CD4-positive, alpha-beta T cell treated with Interleukin-12 subunit alpha and Interleukin-12 subunit beta, for 1 hour (primary cell): ENCODE results near the gene PTPRM.

Source experiments
- DNase-seq: peaks from one replicate; pipeline ENCODE4 v3.0.0-alpha.2; 2020

Gene PTPRM

DNA sequence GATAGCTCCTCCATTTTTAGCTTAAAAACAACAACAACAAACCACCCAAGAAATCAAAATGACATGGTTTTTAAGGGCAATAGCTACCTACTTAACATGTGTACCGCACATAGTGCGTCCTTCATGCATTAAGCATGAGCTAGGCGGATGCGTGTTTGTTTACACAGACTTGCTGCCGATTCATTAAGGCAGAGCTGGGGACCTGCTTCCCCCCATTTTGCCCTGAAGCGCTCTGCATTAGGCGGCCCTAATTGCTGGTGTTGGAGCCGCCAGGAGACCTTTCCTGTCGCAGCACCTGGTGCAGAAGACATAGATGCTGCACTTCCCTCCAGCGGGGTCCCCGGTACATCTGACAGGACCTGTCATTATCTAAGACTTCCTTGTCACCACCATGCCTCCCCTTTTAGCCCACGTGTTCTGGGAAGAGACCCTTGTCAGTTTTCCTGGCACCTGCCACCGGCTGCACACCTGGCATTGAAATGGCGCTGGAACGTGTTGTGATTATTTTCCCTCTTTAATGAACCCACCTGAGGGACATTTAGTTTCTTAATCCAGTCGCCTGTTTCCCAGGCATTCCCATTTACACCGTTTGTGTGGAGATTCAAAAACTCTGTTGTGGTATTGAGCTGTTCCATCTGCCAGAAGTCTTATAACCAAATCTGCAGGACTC lies 781.1 kb downstream of the PTPRM start:
- no peak for DNase-seq

DNA sequence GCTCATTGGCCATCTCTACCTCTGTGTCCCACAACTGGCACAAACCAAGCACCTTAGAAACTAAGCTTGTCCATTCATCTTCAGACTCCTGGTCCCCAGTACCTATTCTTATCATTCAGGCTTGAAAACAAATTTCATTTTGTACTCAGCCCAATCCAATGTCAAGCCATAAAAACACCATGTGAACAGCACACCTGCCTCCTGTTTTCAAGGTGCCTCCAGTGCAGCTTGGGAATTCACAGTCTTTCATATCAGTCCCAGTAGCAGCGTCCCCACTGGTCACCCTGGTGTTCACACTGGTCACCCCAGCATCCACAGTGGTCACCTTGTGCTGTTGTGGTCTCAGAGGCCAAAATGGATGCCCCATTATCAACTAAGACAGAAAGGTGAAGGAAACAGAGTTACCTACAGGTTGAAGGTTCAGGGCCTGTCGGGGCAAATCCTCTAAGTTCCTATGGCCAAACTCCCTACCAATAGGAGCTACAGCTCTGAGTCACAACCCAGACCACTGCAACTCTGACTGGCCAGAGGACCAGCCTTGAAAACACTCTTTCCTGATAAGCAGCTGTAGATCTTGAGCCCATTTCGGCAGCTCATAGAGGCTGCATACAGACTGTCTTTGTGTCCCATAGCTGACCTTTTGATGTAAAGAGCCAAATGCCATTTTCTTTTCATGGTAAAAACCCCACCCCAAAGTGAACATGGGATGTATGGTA lies 782.6 kb downstream of the PTPRM start:
- DNase-seq: no peak

DNA sequence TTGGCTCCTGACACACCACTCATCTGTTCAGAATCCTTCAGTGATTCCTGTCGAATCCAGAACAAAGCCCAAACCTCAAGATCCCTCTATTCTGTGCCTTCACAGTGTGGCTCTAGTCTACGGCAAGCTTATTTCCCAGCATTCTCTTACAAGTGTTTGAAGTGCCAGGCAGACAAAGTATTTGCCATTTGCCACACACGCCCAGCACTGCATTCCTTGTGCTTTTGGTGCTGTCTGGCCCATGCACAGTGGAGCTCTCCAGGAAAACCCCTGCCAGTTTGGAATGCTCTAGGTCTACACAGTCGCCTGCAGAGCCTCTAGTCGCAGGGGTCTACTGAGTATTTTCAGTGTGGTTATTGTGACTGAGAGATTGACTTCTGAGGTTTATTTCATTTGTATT lies 783.5 kb downstream of the PTPRM start:
- DNase-seq: no peak

DNA sequence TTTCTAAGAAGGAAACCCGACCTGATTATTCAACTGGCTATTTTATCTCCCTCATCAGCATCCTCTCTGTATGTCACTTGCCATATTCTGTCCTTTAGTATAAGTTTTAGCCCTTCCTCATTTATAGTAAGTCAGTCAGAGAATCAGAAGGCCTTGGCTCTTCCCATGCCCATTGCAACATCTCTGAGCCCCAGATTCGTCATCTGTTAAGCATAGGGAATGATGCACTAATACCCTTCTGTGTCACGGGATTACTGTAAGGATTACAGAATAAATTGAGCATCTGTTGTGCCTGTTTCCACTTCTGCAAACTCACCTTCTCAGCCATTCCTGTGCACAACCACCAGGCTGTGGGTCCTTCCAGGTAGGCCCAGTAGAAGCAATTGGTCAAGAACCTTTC lies 784.0 kb downstream of the PTPRM start:
- DNase-seq: no peak

DNA sequence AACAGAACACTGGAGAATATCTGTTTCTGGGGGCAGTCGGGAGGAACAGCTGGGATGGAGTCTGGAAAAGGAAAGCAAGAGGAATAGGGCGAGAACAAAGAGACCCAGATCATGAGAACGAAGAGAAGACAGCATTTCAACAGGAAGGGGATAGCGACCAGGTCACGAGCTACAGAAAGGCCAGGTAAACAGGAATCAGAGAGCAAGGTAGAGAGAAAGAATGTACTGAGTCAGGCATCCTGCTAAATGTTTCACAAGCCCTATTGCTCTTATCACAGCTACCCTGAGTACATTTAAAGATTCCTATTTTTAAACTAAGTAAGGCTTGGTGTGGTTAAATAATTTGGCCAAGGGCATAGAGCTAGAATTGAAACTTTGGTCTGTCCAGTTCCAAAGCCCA lies 787.2 kb downstream of the PTPRM start:
- DNase-seq: no peak

DNA sequence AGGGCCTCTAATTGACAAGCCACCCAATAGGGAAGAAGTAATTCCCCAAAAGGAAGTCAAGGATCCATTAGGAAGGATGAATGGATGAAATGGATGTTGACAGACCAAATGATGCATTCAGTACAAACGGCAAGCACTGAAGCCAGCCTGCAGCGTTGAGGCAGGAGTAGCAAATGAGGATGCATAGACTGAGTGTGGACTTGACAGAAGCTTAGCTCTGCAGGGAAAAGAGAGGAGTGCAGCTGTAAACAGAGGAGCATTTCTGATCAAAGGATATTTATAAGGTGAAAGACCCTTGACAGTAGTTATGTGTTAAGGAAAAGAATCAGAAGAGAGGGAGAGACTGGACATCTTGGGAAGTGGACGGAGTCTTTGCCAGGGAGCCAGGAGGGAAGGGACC lies 788.9 kb downstream of the PTPRM start:
- DNase-seq: no peak

DNA sequence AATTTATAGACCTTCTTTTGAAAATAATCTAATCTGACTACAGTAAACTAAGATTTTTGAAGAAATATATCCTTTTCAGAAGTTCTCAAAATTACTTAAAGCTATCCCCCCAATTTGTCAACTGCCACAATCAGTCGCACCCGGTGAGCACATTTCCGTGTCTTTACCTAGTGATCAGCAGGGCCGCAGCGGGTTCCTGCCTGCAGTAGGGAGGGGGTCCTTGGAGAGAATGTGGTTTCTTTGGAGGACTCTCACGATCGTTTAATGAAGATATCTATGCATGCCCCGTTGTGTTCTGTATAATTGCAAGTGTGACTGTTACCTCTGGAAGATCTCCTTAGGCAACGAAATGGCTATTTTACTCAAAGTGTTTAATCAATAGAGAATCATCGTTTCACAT lies 790.2 kb downstream of the PTPRM start:
- no peak for DNase-seq

DNA sequence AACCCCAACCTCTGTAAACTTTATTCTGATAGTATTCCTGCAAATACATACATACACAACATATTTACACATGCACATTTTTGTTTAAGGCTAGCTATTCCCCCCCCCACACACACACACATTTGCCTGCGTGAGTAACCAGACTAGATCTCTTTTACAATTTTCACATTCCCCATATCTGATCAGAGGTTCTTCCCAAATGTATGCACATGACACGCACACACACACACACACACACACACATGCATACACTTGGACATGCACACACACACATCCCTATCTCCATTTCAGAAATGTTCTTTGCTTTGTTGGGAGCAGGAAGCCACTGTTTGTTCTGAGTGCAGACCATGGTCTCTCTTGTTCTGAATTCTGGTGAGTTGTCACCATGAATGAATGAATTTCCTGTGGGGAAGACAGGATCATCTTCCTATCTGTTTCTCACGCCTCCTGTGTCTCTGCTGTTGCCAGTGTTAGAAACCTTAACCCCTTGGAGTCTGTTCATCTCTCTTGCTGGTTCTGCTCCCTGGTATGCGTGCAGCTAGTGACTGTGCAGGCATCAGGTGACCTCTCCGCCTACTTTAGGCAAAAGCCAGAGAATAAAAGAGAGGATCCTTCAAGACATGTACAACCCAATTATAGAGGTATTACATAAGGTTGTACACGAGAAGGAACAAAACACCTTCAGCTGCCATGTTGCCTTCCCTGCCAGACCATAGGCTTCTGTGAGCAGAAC lies 791.1 kb downstream of the PTPRM start:
- no peak for DNase-seq

DNA sequence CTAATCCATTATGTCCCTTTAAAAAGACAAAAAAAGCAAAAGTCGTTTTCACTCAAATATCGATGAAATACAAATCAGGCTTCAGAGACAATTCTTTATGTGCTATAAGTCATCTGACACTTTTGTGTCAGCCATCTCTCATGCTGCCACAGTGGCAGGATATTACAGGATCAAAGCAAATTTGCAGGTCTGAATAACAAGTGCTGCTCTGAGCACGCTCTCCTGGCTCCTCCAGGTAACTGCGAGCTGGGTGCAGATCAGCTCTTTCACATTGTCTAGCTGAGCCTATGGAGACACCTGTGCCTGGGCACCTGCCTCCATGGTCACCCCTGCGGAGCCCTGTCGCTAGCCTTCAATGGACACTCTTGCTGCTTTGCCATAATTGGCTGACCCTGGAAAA lies 792.0 kb downstream of the PTPRM start:
- DNase-seq: no peak

DNA sequence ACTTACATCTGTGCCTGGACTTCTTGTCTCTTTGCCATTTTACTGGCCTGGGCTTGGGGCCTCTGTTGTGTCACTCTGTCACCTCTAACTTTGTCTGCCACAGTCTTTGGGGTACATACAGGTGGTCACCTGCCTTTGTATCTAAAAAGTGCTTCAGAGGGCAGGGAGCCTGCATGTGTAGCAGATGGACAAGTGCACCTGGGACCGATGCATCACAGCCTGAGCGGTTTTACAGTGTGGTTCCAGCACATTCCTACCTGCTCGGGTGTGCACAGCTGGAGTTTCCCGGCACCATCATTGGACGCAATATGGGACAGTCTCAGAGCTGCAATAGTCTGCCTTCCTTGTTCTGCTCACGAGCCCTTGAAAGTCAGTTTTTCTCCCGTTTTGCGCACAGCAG lies 792.4 kb downstream of the PTPRM start:
- no peak for DNase-seq

DNA sequence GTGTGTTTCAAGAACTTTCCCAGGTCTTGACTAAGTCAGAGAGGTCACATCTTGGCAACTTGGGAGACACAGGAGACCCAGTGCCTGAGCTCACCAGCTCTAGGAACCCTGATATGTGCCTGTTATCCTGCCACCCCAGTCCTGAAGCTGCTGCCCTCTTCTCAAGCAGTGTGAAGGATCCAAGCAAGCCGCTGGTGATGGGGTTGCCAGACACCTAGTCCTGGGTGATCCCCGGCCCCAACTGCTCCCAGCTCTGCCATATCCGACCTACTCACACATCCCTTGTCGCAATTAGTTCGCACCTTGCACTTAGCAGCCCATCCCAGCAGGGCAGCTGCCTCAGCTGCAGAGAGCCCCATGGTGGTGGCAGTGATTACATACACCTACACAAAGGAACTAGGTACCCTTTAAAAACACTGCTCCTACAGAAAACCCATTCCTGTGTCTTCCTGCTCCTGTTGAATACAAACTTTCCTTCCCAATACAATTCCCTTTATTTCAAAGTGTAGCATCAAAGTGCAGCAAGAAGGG lies 794.9 kb downstream of the PTPRM start:
- no peak for DNase-seq

DNA sequence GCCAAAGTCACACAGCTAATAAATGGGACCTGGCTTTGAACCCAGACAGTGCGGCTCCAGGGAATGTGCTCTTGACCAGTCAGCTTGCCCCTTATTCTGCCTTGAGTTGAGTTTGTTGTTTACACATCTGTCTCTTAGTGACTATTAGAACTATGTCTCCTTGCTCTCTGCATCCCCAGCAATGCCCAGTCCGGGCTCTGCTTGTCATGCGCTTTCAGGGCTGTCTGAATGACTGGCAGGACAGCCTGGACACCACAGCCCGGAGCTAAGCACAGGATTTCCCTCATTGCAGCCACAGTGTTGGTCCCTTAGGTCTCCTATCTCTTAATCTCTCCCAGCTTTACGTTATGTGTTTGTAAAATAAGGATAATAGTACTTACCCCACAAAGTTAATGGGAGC lies 795.7 kb downstream of the PTPRM start:
- DNase-seq: no peak

DNA sequence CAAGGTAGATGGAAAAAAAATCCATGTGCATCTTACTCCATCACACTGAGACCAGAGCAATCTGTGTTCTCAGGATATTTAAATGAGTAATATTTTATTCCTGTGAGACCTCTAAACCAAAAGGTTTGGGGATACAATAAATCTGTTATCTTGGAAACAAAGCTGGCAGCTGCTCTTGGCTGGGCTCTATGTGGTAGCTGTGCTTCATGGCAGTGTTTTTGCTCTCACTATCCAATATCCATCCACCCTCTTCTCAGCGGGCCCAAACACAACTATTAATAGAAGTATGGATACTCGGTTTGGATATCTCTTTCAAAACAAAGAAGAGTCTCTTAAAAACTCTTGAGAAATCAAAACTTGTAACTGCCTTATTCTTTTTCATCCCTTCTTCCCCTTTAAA lies 797.3 kb downstream of the PTPRM start:
- DNase-seq: no peak

DNA sequence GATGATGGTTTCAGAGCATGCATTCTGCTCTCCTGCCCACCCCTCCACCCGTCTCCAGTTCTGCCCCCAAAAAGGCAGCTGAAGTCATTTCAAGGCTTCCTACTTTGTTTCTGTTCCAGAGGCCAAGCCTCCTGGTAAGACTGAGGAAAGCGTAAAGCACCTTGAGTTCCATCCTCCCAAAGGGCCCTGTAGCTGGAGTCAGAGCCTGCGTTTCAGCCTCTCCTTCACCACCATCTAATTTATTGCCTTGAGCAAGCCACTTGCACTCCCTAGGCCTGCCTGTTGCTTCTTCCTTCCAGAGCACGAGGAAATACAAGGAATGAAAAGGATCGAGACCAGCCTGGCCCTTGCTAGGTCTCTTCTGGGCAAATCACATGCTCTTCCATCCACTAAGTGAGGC lies 797.9 kb downstream of the PTPRM start:
- no peak for DNase-seq

DNA sequence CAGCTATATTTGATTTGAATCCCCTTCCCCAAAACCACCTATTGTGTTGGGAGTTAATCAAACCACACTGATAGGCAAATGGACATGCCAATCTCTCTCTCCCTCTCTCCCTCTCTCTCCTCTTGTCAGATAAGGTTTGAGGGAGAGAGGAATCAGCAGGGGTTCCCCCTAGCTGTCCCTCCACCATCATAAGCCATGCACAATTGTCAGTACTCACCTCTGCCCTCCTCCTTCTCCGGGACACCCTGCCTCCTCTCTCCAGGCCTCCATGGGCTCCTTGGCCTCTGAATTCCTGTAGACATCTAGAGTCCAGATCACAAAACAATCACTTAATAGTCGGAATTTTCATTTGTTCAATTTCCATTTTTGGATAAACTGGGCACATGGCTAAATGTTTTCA lies 798.4 kb downstream of the PTPRM start:
- no peak for DNase-seq

DNA sequence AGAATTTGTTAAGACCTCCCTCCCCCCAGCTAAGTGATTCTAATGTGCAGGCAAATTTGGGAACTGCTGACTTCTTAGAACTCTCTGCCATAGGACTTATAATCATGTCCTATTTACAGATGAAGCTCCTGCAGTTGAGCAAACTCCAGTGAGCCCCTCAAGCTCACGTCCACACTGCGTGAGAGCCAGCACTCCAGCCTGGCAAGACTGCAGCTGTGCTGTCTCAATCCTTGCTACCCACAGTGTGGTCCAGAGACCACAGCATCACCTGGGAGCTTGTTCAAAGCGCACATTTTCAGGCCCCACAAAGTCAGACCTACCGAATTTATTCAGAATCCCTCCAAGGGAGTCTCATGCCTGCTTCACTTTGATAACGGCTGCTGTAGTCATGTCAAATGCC lies 799.0 kb downstream of the PTPRM start:
- no peak for DNase-seq

DNA sequence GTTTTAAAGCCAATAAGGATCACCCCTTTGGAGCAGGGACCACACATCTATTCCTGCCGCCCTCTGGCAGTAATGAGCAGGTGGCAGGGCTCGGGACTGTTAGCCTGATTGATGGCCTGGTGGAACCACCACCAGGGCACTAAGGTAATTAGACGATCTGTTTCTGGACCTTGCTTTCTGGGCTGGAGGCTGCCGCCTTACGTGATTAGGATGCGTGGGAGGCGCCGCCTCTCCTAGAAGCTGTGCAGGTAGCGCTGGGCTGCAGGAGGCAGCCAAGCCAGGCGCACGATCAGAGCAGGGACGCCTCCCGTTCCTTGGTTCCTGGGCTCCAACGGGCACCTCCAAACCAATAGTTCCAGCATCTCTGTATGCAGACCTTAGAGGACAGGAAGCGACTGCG lies 799.5 kb downstream of the PTPRM start:
- DNase-seq: no peak

DNA sequence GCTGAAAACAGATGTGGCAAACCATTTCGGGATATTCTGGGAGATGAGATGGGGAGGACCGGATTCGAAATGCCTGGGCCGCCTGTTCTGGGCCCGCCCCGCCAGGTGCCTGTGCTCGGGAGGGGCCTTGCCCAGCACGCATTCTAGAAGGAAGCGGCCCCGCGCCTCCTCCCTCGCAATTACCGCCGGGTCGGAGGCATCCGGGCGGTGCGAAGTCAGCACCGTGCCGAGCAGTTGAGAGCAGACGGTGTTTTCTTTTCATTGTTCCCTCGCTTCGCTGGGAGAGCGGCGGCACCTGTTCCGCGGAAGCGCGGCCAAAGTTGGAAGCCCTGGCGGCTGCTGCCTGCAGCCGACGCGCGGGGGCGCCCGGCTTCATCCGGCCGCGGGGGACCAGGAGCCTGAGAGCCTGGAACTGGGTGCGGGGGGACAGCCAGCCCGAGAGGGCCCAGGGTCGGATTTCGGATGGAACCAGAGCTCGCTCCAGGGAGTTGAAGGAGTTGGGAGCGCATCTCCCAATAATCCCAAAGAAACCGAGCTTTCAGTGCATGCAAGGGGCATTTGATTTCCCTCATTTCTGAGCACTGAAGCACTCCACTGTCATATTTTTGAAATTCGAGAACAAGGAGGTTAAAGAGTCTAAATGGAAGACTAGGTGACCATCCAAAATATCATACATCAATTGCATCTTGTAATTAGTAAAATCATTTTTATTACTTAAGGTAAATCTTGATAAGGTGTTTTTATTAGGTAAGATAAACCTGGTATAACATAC lies 800.3 kb downstream of the PTPRM start:
- peak; percentile 3 for DNase-seq

DNA sequence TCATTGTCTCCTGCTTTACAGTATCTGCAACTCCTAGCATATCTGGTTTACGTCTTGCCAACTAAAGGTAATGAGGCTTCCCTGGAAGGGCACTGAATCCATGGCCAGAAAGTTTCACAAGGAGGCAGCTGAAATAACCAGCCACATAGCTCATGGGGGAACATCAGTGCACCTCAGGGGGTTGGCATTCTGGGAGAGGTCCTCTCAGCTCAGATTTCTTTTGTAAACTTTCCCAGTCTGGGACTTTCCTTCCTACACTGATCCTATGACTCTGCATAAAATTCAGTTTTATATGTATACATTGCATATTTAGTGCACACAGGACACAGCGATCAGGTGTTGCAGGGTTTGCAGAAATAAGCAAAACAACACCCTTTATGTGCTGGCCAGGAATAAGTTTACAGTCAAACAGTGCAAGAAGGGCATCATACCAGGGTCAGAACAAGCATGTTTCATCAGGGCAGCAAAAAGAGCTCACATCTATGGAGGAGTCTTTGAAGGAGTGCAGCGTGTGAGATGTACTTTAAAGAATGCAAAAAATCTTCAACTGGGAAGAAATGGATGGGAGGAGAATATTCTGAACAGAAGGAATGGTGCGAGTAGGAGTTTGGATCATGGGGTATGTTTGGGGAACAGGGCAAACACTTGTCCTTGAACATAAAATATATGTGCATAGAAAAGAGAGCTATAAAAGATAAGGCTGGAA lies 801.5 kb downstream of the PTPRM start:
- no peak for DNase-seq

DNA sequence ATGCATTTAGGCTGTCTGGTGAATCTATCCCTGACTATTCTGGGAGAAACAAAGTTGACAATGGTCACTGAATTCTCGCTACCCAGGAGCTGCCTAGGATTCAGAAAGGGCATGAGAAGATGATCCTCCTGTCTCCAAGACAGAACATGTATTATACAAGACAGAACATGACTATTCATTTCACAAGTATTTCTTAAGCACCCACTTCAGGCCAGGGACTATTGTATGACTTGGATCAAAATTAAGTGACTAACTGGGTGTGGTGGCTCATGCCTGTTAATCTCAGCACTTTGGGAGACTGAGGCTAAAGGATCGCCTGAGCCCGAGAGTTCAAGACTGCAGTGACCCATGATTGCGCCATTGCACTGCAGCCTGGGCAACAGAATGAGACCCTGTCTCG lies 806.4 kb downstream of the PTPRM start:
- no peak for DNase-seq

DNA sequence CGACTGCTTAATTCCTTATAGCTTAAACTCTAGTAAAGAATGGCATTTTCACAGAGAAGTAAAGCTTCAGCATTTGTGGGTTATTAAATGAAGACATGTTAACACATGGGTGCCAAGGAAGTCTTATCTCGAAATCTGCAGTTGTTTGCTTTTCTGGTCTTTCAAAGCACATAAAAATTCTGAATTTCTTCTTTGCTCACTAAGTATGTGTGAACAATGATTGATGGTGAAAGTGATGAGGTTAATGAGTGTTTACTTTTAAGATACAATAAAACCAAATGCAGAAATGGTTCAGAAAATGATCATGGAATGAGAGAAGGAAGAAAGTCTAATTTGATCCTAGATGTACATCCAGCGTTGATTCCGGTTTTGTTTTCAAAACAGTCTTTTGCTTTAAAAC lies 807.6 kb downstream of the PTPRM start:
- DNase-seq: no peak

DNA sequence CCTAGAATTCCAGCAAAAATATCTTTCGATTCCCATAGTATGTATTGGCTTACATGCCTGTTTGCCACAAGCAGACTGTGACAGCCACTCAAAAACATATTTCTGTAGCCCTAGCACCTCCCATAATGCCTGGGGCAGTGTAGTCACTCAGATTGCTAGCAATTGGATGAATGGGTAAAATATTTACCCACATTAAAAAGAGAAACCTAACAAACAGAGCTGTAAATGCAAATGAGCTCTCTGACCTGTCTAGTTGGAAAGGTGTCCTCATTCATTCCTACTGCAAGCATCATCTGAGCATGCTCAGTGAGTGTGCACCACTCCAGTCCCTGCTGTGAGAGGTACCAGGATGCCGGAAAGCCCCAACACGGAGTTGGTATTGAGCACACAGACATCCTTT lies 808.1 kb downstream of the PTPRM start:
- DNase-seq: no peak

DNA sequence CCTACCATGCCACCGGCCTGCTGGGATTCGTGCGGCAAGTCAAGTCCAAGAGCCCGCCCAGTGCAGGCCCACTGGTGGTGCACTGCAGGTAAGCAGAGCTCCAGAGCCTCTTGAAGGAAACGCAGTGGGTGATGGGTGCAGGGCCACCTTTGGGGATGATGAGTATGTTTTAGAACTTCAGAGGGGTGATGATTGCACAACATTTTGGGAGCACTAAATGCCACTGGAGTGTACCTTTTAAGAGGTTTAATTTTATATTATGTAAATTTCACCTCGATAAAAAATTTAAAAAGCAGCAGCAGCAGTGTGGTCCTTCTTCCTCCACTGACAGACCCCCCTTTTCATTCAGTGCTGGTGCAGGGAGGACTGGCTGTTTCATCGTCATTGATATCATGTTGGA lies 809.0 kb downstream of the PTPRM start:
- no peak for DNase-seq
